ENCODE results near the gene P2RY11.

P2RY11 gene

DNA sequence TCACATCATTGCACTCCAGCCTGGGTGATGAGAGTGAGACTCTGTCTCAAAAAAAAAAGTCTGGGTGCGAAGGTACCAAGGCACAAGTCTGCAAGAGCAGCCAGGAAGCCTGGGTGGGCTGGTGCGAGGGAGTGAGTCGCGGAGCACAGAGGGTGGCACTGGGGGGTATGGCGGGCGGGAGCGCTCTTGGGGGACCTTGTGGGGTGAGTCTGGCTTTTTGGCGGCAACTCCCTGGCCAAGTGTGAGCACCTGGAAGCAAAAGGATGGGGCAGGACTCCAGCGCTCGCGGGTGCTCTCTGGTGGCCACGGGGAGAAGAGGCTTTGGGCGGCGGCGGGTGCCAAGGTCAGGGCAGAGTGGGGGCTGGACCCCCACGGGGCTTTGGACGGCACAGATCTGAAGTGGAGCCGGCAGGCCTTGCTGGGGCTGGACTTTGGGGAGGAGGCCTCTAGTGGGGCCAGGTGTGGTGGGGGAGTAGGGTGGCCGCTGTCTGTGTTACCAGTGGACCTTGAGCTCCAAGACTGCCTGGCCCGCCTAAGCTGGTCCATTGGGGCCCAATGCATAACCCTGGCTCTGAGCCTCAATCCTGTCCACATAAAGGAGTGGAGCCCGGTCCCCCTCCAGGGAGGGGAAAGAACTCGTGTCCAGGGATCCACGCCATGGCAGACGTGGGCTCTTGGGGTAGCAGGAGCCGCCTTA is 1.6 kb downstream of the P2RY11 start:
- intact Hi-C loops (cut with DNase I; ENCODE audit: low total_unique reads) = no loop called here
- DNase-seq = no peak
- H3K27me3 ChIP-seq = no peaks in the 10 kb centered on the region

DNA sequence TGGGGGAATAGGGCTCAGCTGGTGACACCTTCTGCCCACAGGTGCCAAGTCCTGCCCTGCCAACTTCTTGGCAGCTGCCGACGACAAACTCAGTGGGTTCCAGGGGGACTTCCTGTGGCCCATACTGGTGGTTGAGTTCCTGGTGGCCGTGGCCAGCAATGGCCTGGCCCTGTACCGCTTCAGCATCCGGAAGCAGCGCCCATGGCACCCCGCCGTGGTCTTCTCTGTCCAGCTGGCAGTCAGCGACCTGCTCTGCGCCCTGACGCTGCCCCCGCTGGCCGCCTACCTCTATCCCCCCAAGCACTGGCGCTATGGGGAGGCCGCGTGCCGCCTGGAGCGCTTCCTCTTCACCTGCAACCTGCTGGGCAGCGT is 2.1 kb downstream of the P2RY11 start:
- peak overlapping the region in 1 of 2 donors; percentile 19 for H3K27ac ChIP-seq
- DNase-seq = no peak
- TF ChIP-seq, protein P1, sequence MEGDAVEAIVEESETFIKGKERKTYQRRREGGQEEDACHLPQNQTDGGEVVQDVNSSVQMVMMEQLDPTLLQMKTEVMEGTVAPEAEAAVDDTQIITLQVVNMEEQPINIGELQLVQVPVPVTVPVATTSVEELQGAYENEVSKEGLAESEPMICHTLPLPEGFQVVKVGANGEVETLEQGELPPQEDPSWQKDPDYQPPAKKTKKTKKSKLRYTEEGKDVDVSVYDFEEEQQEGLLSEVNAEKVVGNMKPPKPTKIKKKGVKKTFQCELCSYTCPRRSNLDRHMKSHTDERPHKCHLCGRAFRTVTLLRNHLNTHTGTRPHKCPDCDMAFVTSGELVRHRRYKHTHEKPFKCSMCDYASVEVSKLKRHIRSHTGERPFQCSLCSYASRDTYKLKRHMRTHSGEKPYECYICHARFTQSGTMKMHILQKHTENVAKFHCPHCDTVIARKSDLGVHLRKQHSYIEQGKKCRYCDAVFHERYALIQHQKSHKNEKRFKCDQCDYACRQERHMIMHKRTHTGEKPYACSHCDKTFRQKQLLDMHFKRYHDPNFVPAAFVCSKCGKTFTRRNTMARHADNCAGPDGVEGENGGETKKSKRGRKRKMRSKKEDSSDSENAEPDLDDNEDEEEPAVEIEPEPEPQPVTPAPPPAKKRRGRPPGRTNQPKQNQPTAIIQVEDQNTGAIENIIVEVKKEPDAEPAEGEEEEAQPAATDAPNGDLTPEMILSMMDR (IDR thresholded peaks at IDR 0.05) = no peak
- peaks cover 69 to 82% (median 76%) of the 10 kb centered on the region in 3 donors for H3K36me3 ChIP-seq
- H3K4me3 ChIP-seq = no peak overlapping the region
- no peaks in the 10 kb centered on the region for H3K27me3 ChIP-seq
- intact Hi-C loops (cut with DNase I; ENCODE audit: low total_unique reads) = no loop called here
- H3K4me1 ChIP-seq = peaks cover 0 to 21% (median 10%) of the 10 kb centered on the region in 4 donors
- H3K9me3 ChIP-seq = no peaks in the 10 kb centered on the region

More for the DNA sequence above, 1.6 kb downstream of the P2RY11 start:
- Histone ChIP-seq H3K4me1 (peaks cover 0 to 16% (median 6%) of the 10 kb centered on the region in 4 donors), H3K4me3 (no peak overlapping the region), H3K9me3 (no peaks in the 10 kb centered on the region), H3K27ac (peak overlapping the region in 1 of 2 donors; percentile 19), H3K36me3 (peaks cover 69 to 82% (median 76%) of the 10 kb centered on the region in 3 donors)
- TF ChIP-seq, protein P1 (IDR thresholded peaks at IDR 0.05) = peak in 1 of 2 experiments; percentile 26

DNA sequence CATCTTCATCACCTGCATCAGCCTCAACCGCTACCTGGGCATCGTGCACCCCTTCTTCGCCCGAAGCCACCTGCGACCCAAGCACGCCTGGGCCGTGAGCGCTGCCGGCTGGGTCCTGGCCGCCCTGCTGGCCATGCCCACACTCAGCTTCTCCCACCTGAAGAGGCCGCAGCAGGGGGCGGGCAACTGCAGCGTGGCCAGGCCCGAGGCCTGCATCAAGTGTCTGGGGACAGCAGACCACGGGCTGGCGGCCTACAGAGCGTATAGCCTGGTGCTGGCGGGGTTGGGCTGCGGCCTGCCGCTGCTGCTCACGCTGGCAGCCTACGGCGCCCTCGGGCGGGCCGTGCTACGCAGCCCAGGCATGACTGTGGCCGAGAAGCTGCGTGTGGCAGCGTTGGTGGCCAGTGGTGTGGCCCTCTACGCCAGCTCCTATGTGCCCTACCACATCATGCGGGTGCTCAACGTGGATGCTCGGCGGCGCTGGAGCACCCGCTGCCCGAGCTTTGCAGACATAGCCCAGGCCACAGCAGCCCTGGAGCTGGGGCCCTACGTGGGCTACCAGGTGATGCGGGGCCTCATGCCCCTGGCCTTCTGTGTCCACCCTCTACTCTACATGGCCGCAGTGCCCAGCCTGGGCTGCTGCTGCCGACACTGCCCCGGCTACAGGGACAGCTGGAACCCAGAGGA is 2.6 kb downstream of the P2RY11 start:
- H3K27ac ChIP-seq = no peak overlapping the region
- TF ChIP-seq, protein P1 (IDR thresholded peaks at IDR 0.05) = no peak
- intact Hi-C loops (cut with DNase I; ENCODE audit: low total_unique reads) = no loop called here

DNA sequence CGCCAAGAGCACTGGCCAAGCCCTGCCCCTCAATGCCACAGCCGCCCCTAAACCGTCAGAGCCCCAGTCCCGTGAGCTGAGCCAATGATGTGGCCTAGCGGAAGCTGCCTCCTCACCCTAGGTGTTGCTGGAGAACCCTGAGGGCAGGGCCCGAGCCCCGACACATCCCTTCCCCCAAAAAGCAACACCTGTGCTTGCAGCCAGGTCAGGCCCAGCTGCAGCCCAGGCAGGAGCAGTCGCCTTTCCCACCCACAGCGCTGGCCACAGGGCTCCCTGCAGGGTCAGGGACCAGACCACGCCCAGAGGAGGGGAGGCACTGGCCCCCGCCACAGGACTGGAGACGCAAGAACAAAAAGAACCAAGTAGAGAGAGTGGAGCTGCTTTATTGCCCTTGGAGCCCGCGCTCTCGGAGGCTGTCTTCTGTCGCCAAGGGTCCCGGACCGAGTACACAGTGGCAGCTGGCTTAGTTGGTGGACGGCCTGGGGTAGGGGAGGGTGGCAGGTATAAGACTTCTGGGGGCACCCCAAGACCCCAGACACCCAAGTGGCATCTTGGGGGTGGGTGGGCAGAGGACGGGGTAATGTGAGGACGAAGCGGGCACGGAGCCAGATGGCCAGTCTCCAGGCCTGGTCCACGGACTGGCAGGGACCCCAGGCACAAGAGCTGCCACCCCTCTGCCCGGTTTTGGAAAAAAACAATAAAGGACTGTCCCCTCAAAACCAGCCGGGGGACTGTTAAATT is 3.3 kb downstream of the P2RY11 start:
- H3K27ac ChIP-seq = no peak overlapping the region
- TF ChIP-seq, protein P1 (IDR thresholded peaks at IDR 0.05) = no peak
- H3K36me3 ChIP-seq = peaks cover 56 to 70% (median 64%) of the 10 kb centered on the region in 3 donors
- DNase-seq = no peak
- H3K4me1 ChIP-seq = peaks cover 0 to 30% (median 18%) of the 10 kb centered on the region in 4 donors
- H3K27me3 ChIP-seq = no peaks in the 10 kb centered on the region
- intact Hi-C loops (cut with DNase I; ENCODE audit: low total_unique reads) = no loop called here
- no peaks in the 10 kb centered on the region for H3K9me3 ChIP-seq
- no peak overlapping the region for H3K4me3 ChIP-seq

More for the DNA sequence above, 2.6 kb downstream of the P2RY11 start:
- H3K4me3 ChIP-seq = no peak overlapping the region
- DNase-seq = no peak
- H3K4me1 ChIP-seq = peaks cover 0 to 27% (median 15%) of the 10 kb centered on the region in 4 donors
- H3K36me3 ChIP-seq = peaks cover 64 to 77% (median 71%) of the 10 kb centered on the region in 3 donors
- H3K9me3 ChIP-seq = no peaks in the 10 kb centered on the region
- H3K27me3 ChIP-seq = no peaks in the 10 kb centered on the region

DNA sequence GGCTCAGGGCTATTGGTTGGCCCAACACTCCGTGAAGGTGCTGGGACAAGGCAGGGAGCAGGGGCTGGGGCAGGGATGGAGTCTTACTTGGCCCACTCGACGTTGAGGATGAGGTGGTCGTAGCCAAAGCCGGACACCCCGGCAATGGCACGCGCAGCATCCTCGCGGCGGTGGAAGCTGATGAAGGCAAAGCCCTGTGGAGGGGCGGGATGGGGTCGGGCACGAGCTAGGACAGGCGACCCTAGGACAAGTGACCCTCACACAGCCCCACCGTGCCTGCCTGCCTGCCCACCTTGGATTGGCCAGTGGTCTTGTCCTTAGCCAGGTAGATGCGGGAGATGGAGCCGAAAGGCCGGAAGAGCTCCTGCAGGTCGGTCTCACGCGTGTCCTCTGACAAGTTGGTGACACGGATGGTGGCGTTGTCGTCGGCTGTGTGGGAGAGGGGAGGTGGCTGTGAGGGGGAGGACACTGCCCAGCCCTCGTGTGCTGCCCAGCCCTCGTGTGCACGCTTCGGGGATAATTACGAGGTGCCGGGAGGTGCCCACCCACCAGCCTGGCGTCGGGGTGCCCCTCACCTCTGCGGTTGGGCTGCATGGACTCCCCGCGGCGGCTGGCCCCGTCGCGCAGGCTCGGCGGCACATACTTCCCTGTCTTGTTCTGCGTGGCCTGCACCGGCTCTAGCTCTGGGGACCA is 4.0 kb downstream of the P2RY11 start:
- no peak for DNase-seq
- peaks cover 0 to 37% (median 25%) of the 10 kb centered on the region in 4 donors for H3K4me1 ChIP-seq

More for the DNA sequence above, 4.0 kb downstream of the P2RY11 start:
- Histone ChIP-seq H3K27ac (no peak overlapping the region), H3K27me3 (no peaks in the 10 kb centered on the region), H3K36me3 (peaks cover 49 to 63% (median 56%) of the 10 kb centered on the region in 3 donors), H3K4me3 (no peak overlapping the region), H3K9me3 (no peaks in the 10 kb centered on the region)
- intact Hi-C loops (cut with DNase I; ENCODE audit: low total_unique reads) = no loop called here
- TF ChIP-seq, protein P1 (IDR thresholded peaks at IDR 0.05) = no peak
